ENCODE data around the gene ADGRG1. TPM values are rescaled to one million over a fixed set of nuclear protein-coding genes. Genes with fewer than 3 reads are reported as not detected.

ADGRG1 gene
- total RNA-seq, 1 donor from 2014 or later, result 19.7 TPM

DNA sequence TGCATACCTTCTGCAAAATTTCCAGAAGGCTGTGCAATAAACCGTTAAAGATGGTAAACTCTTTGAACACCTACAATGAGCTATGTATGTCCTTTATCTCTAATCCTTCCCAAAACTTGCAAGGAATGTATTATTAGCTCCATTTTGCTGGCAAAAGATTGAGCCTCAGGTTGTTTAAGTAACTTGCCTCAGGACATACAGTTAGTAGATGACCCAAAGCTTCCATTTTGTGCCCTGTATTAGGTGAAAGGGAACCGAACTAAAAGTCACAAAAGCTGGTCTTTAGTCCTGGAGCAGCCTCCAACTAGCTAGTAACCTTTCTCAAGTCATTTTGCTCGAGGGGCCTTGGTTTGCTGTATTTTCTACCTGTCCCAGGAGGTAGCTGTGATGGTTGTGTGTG is 44.0 kb downstream of the ADGRG1 start:
- H3K36me3 Mint-ChIP-seq (ENCODE audit: insufficient read depth), result no peaks in the 10 kb centered on the region
- H3K4me3 Mint-ChIP-seq (ENCODE audit: low read depth), result no peak overlapping the region
- TF ChIP-seq, protein P1, sequence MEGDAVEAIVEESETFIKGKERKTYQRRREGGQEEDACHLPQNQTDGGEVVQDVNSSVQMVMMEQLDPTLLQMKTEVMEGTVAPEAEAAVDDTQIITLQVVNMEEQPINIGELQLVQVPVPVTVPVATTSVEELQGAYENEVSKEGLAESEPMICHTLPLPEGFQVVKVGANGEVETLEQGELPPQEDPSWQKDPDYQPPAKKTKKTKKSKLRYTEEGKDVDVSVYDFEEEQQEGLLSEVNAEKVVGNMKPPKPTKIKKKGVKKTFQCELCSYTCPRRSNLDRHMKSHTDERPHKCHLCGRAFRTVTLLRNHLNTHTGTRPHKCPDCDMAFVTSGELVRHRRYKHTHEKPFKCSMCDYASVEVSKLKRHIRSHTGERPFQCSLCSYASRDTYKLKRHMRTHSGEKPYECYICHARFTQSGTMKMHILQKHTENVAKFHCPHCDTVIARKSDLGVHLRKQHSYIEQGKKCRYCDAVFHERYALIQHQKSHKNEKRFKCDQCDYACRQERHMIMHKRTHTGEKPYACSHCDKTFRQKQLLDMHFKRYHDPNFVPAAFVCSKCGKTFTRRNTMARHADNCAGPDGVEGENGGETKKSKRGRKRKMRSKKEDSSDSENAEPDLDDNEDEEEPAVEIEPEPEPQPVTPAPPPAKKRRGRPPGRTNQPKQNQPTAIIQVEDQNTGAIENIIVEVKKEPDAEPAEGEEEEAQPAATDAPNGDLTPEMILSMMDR (IDR thresholded peaks at IDR 0.05; ENCODE audit: unreplicated experiment), result no peak
- H3K27ac Mint-ChIP-seq, result no peak overlapping the region
- no peak for DNase-seq (ENCODE audit: low spot score, unreplicated experiment)
- H3K4me1 Mint-ChIP-seq (ENCODE audit: low read depth), result peaks cover 9% of the 10 kb centered on the region
- no peaks in the 10 kb centered on the region for H3K9me3 Mint-ChIP-seq (ENCODE audit: low read depth)
- H3K27me3 Mint-ChIP-seq, result peaks cover 7% of the 10 kb centered on the region

DNA sequence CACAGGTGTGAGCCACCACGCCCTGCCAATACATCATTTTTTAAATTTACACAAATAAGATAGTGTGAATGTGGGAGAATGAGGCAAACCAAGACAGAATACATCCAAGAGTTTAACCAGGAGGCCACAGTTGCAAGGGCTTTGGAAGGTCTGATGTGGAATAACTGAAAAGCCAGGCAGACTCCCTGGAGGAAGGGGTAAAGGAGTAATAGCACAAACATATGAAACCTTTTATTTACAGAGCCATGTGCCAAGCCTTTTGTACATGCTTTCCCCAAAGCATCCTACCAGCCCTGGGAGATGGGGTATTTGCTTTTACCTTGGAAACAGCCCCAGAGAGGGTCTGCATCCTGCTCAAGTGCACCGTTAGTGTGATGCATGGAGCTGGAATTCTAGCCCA is 44.4 kb downstream of the ADGRG1 start:
- Mint-ChIP-seq H3K27me3 (peaks cover 7% of the 10 kb centered on the region), H3K9me3 (ENCODE audit: low read depth) (no peaks in the 10 kb centered on the region), H3K4me1 (ENCODE audit: low read depth) (peaks cover 11% of the 10 kb centered on the region), H3K4me3 (ENCODE audit: low read depth) (no peak overlapping the region), H3K36me3 (ENCODE audit: insufficient read depth) (no peaks in the 10 kb centered on the region), H3K27ac (no peak overlapping the region)
- no peak for DNase-seq (ENCODE audit: low spot score, unreplicated experiment)
- TF ChIP-seq, protein P1 (IDR thresholded peaks at IDR 0.05; ENCODE audit: unreplicated experiment), result no peak

DNA sequence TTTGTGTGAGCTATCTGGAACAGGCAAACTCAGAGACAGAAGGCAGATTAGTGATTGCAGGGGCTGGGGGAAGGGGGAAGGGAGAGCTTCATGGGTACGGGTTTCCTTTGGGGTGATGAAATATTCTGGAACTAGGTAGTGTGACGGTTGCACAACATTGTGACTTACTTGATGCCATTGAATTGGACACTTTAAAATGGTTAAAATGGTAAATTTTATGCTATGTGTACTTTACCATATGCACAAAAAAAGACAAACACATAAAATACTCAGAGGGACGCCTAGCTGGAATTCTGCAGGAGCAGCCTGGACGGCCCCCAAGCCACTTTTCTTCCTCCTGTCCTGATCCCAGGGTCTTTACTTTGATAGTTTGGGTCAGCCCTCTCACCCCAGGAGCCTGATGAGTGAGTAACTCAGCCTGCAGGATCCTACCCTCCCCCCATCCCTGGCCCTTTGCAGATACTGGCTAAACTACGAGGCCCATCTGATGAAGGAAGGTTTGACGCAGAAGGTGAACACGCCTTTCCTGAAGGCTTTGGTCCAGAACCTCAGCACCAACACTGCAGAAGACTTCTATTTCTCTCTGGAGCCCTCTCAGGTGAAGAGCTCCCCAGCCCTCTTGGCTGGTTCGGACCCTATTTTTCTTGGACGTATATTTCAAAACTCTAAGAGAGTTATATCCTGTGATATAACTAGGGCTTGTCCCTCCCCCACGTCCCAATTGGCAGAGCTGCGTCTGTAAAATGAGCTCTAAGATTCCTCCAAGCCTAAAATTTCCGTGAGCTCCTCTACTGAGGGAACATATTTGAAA is 47.5 kb downstream of the ADGRG1 start:
- Mint-ChIP-seq H3K36me3 (ENCODE audit: insufficient read depth) (no peaks in the 10 kb centered on the region), H3K4me3 (ENCODE audit: low read depth) (no peak overlapping the region), H3K4me1 (ENCODE audit: low read depth) (peaks cover 10% of the 10 kb centered on the region), H3K27ac (no peak overlapping the region), H3K27me3 (peaks cover 7% of the 10 kb centered on the region), H3K9me3 (ENCODE audit: low read depth) (no peaks in the 10 kb centered on the region)
- TF ChIP-seq, protein P1 (IDR thresholded peaks at IDR 0.05; ENCODE audit: unreplicated experiment), result no peak
- DNase-seq (ENCODE audit: low spot score, unreplicated experiment), result no peak

DNA sequence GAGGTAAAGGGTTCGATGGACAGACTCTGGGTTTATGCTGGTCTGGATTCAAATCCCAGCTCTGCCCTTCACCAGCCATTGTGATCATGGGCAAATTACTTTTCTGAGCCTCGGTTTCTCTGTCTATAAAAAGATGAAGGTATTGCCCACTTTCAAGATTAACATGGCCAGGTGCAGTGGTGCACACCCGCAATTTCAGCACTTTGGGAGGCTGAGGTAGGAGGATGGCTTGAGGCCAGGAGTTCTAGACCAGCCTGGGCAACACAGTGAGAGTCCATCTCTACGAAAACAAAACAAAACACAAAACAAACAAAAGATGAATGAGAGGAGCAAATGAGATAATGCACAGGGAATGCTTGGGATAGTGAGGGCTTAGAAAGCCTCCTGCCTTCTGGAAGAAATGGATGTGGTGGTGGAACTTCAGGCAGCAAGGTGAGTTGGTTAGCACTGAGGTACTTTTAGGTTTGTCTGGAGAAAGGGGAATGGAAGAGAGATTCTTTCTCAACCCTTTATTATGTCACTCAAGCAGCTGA is 48.2 kb downstream of the ADGRG1 start:
- Mint-ChIP-seq H3K4me3 (ENCODE audit: low read depth) (no peak overlapping the region), H3K36me3 (ENCODE audit: insufficient read depth) (no peaks in the 10 kb centered on the region), H3K27ac (no peak overlapping the region), H3K9me3 (ENCODE audit: low read depth) (no peaks in the 10 kb centered on the region), H3K27me3 (peaks cover 7% of the 10 kb centered on the region), H3K4me1 (ENCODE audit: low read depth) (peaks cover 10% of the 10 kb centered on the region)
- TF ChIP-seq, protein P1 (IDR thresholded peaks at IDR 0.05; ENCODE audit: unreplicated experiment), result no peak
- DNase-seq (ENCODE audit: low spot score, unreplicated experiment), result no peak

DNA sequence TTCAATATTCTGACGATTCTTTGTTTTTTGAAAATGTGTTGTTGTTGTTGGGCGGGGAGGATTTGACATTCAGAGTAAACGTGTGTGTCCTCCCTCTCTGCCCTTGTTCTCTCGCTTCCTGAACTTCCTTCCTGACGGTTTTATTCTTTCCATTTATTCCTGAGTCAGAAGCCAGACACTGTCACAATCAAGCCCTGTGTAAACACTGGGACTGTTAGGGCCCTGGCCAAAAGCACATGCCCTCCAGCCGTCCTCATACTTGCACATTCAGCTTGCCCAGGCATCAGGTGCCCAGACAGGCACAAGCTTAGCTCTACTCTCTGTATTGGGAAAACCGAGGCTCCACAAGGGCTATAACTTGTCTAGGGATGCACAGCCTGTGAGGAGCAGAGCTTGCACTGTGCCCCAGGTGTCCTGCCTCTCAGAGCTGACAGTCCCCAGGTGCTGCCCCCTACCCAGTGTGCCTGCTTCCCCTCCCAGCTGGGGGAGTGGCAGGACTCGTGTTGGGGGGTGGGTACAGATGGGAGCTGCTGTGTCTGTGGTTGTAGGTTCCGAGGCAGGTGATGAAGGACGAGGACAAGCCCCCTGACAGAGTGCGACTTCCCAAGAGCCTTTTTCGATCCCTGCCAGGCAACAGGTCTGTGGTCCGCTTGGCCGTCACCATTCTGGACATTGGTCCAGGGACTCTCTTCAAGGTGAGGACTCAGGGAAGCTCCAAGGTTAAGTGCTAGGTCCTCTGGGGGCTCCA is 49.4 kb downstream of the ADGRG1 start:
- no peak overlapping the region for H3K4me3 Mint-ChIP-seq (ENCODE audit: low read depth)
- H3K27ac Mint-ChIP-seq, result no peak overlapping the region
- H3K9me3 Mint-ChIP-seq (ENCODE audit: low read depth), result no peaks in the 10 kb centered on the region
- no peaks in the 10 kb centered on the region for H3K36me3 Mint-ChIP-seq (ENCODE audit: insufficient read depth)
- DNase-seq (ENCODE audit: low spot score, unreplicated experiment), result no peak
- TF ChIP-seq, protein P1 (IDR thresholded peaks at IDR 0.05; ENCODE audit: unreplicated experiment), result no peak
- peaks cover 7% of the 10 kb centered on the region for H3K27me3 Mint-ChIP-seq
- H3K4me1 Mint-ChIP-seq (ENCODE audit: low read depth), result peaks cover 11% of the 10 kb centered on the region

Data from progenitor cell of endocrine pancreas (in vitro differentiated cells).